Measurements from ENCODE around the gene DONSON. TPM values are rescaled to one million over a fixed set of nuclear protein-coding genes. Genes with fewer than 3 reads are reported as not detected.

Gene DONSON
- total RNA-seq, 4 donors from 2014 or later = 6.1 to 13.2 (median 11.9) TPM

GRCh38 chr21:33546086-33546485 is 42.4 kb downstream of the DONSON start:
- intact Hi-C loops (cut with DNase I) = no loop called here
- peaks cover 6 to 45% (median 11%) of the 10 kb centered on the region in 3 donors for H3K4me1 ChIP-seq
- no peak overlapping the region for H3K27ac ChIP-seq
- no peak for DNase-seq
- WGBS, 2 donors = 59 to 60% methylated on average over 3 of the region's 3 CpGs
- no peaks in the 10 kb centered on the region for H3K9me3 ChIP-seq
- H3K27me3 ChIP-seq = no peaks in the 10 kb centered on the region
- no peak for TF ChIP-seq POLR2A (IDR thresholded peaks at IDR 0.05)
- no peak for TF ChIP-seq CTCF (IDR thresholded peaks at IDR 0.05)
- peaks cover 11 to 50% (median 30%) of the 10 kb centered on the region in 3 donors for H3K36me3 ChIP-seq
- H3K4me3 ChIP-seq = no peak overlapping the region

- Histone ChIP-seq H3K4me3 (peak overlapping the region; percentile 74 to 90 (median 80)), H3K9me3 (no peaks in the 10 kb centered on the region), H3K27ac (peak overlapping the region in 2 of 4 donors; percentile 99 to 100), H3K27me3 (no peaks in the 10 kb centered on the region), H3K36me3 (peaks cover 0 to 35% (median 15%) of the 10 kb centered on the region in 3 donors), H3K4me1 (peaks cover 16 to 57% (median 19%) of the 10 kb centered on the region in 3 donors)
- WGBS, 2 donors = 3 to 7% methylated on average over 8 of the region's 8 CpGs
- TF ChIP-seq POLR2A (IDR thresholded peaks at IDR 0.05) (no peak), CTCF (IDR thresholded peaks at IDR 0.05) (no peak)
- intact Hi-C loops (cut with DNase I) = no loop called here
- no peak for DNase-seq
These were observed 43.9 kb downstream of the DONSON start for GRCh38 chr21:33544451-33545195.

GRCh38 chr21:33543505-33544129 is 44.9 kb downstream of the DONSON start:
- DNase-seq = no peak
- Histone ChIP-seq H3K27ac (peak overlapping the region; percentile 99 to 100 (median 99)), H3K4me3 (peak overlapping the region; percentile 74 to 90 (median 80)), H3K36me3 (peaks cover 0 to 34% (median 9%) of the 10 kb centered on the region in 3 donors), H3K27me3 (no peaks in the 10 kb centered on the region), H3K9me3 (no peaks in the 10 kb centered on the region), H3K4me1 (peaks cover 16 to 55% (median 19%) of the 10 kb centered on the region in 3 donors)
- TF ChIP-seq CTCF (IDR thresholded peaks at IDR 0.05) = no peak
- no peak for TF ChIP-seq POLR2A (IDR thresholded peaks at IDR 0.05)
- intact Hi-C loops (cut with DNase I) = no loop called here
- 1% methylated on average over 26 of the region's 26 CpGs for WGBS, 2 donors

GRCh38 chr21:33542640-33543504 is 45.6 kb downstream of the DONSON start, which contains the start of gene SON:
SON (plus strand) TSS chr21:33543038; CDS start chr21:33543093, 55 bp downstream.
- peak; percentile 95 for DNase-seq
- peaks cover 16 to 50% (median 19%) of the 10 kb centered on the region in 3 donors for H3K4me1 ChIP-seq
- TF ChIP-seq POLR2A (IDR thresholded peaks at IDR 0.05) (peak in 3 of 4 donors; percentile 88 to 95 (median 92)), CTCF (IDR thresholded peaks at IDR 0.05) (no peak)
- H3K36me3 ChIP-seq = peaks cover 0 to 34% (median 17%) of the 10 kb centered on the region in 3 donors
- peak within 1 kb of the TSS; percentile 99 to 100 (median 99) for H3K27ac ChIP-seq
- intact Hi-C loops (cut with DNase I) = no loop called here
- H3K27me3 ChIP-seq = no peaks in the 10 kb centered on the region
- peak within 1 kb of the TSS; percentile 74 to 90 (median 80) for H3K4me3 ChIP-seq
- H3K9me3 ChIP-seq = no peaks in the 10 kb centered on the region
- WGBS, 2 donors = 0% methylated on average over 28 to 36 of the region's 57 CpGs

Data from esophagus squamous epithelium (tissue), 5 donors.